Measurements from ENCODE around the gene ITGB4.
A peak's percentile ranks its signal among the peaks of the same experiment; 100 is the strongest.

The ITGB4 gene

DNA sequence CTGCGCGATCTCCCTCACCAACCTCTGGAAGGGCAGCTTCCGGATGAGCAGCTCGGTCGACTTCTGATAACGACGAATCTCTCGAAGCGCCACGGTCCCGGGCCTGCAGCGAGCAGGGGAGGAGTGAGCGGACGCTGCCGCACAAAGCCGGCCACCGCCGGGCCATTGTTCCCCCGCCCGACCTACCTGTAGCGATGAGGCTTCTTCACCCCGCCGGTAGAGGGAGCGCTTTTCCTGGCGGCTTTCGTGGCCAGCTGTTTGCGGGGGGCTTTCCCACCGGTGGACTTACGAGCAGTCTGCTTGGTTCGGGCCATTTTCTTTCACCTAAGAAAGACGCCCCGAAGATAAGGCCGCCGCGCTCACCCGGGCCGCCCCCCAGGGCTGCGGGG is 57.6 kb downstream of the ITGB4 start:
- H3K27me3 ChIP-seq: no peaks in the 10 kb centered on the region
- no peaks in the 10 kb centered on the region for H3K9me3 ChIP-seq
- no peak for DNase-seq
- peak overlapping the region; percentile 82 for H3K4me3 ChIP-seq (ENCODE audit: low read depth, low read length)
- peaks cover 46% of the 10 kb centered on the region for H3K36me3 ChIP-seq
- TF ChIP-seq, protein P1, sequence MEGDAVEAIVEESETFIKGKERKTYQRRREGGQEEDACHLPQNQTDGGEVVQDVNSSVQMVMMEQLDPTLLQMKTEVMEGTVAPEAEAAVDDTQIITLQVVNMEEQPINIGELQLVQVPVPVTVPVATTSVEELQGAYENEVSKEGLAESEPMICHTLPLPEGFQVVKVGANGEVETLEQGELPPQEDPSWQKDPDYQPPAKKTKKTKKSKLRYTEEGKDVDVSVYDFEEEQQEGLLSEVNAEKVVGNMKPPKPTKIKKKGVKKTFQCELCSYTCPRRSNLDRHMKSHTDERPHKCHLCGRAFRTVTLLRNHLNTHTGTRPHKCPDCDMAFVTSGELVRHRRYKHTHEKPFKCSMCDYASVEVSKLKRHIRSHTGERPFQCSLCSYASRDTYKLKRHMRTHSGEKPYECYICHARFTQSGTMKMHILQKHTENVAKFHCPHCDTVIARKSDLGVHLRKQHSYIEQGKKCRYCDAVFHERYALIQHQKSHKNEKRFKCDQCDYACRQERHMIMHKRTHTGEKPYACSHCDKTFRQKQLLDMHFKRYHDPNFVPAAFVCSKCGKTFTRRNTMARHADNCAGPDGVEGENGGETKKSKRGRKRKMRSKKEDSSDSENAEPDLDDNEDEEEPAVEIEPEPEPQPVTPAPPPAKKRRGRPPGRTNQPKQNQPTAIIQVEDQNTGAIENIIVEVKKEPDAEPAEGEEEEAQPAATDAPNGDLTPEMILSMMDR (IDR thresholded peaks at IDR 0.05; ENCODE audit: low read depth, low read length): peak; percentile 59
- peaks cover 10% of the 10 kb centered on the region for H3K4me1 ChIP-seq

DNA sequence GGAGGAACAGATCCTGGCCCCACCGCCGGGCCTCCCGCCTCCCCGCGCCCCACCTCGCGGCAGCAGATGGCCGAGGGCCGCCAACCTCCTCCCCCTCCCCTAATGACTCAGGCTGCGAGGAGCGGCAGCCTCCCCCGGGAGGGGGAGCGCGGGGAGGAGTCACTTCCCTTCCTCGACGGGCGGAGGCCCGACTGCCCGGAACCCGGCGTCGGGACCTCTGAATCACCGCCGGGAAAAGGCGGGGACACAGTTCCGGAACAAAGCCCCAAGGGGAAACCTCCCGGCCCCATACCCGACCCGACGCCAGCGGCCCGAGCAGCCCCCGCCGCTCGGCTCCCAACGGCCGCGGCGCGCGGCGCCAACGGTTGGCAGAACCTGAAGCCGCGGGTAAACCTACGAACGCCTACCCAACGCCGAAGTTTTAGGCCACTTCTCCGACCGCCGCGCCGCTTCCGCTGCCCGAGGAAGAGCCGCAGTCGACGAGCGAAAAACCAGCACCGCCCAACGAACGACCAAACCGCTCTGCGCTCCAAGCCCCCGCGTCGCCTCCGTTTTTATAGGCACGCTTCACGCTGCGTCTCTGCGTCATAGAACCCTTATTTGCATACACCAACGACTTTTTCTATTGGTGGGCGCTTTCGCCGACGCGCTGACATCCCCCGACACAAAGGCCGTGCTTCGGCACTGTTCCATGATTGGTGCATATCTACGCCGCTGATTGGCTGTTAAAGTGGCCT is 58.2 kb downstream of the ITGB4 start:
- Histone ChIP-seq H3K27me3 (no peaks in the 10 kb centered on the region), H3K36me3 (peaks cover 46% of the 10 kb centered on the region), H3K9me3 (no peaks in the 10 kb centered on the region), H3K4me1 (peaks cover 10% of the 10 kb centered on the region), H3K4me3 (ENCODE audit: low read depth, low read length) (peak overlapping the region; percentile 82)
- TF ChIP-seq, protein P1 (IDR thresholded peaks at IDR 0.05; ENCODE audit: low read depth, low read length): no peak
- DNase-seq: peak; percentile 97

DNA sequence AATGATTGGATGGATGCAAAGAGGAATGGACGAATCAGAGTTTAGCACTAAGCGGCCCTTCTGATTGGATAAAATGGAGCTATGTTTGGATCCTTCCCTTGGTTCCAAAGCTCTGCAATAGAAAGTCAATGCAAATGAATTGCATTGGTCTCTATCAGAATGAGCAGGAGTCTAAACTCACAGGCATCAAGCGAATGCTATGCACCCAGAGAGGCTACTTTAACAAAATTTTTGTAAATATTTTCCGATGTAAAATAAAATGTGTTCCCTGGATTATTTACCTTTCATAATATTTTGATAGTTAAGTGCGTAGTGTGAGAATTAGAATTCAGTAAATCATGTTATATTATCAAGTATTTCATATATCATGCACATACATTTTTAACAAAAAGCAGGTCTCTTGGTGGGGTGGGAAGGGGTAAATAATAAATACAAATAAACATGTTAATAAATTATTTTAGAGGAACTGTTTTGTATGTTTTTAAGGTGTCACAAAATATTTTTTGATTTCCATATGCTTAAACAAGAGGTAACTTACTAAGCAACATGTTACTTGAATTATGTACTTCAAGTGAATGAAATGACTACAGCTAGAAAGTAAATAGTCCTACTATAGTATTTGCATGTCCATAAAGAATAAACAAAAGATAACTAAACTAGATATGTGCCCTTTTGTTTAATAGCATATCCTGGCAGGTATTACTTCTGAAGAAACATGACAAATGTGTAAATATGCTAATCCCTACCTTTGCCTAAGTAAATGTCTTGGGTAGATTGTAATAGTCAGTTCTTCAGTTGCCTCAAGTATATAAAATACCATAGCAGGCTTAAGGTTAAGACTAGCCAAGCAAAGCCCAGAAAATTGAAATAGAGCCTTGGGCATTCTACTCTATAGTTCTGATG is 59.0 kb downstream of the ITGB4 start:
- TF ChIP-seq, protein P1 (IDR thresholded peaks at IDR 0.05; ENCODE audit: low read depth, low read length): no peak

DNA sequence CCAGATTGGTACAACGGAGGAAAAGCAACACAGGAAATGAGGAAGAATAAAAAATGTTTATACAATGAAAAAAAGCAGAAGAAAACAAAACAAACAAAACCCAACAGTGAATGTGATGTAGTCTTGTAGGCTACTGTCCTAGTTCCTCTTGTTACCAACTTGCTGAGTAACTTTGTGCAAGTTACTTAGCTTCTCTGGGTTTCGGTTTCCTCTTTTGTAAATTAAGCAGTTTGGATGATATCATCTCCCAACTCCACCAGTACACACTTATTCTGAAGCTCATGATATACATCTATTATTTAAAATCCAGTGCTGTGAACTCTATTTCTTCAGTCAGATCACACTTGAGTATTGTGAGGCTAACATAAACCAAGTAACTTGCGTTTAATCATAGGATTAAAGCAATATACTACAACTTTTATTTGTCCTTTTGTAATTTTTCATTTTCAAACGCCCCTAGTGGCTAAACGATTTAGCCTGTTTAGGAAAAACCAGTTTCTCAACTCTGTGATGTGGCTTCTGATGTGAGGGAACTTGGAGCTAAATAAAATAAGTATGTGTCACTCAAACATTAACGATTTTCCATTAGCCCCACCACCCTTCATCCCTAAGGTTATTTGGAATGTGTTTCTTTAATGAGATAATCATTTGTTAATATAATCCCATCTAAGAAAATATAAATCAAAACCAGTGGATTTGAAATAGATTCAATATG is 62.0 kb downstream of the ITGB4 start:
- H3K4me1 ChIP-seq: peaks cover 9% of the 10 kb centered on the region
- H3K9me3 ChIP-seq: no peaks in the 10 kb centered on the region
- H3K36me3 ChIP-seq: peaks cover 25% of the 10 kb centered on the region
- no peak overlapping the region for H3K4me3 ChIP-seq (ENCODE audit: low read depth, low read length)
- no peak for DNase-seq
- H3K27me3 ChIP-seq: no peaks in the 10 kb centered on the region
- TF ChIP-seq, protein P1 (IDR thresholded peaks at IDR 0.05; ENCODE audit: low read depth, low read length): peak; percentile 67

More for the DNA sequence above, 59.0 kb downstream of the ITGB4 start:
- Histone ChIP-seq H3K27me3 (no peaks in the 10 kb centered on the region), H3K36me3 (peaks cover 39% of the 10 kb centered on the region), H3K9me3 (no peaks in the 10 kb centered on the region), H3K4me1 (peaks cover 11% of the 10 kb centered on the region), H3K4me3 (ENCODE audit: low read depth, low read length) (no peak overlapping the region)
- no peak for DNase-seq

DNA sequence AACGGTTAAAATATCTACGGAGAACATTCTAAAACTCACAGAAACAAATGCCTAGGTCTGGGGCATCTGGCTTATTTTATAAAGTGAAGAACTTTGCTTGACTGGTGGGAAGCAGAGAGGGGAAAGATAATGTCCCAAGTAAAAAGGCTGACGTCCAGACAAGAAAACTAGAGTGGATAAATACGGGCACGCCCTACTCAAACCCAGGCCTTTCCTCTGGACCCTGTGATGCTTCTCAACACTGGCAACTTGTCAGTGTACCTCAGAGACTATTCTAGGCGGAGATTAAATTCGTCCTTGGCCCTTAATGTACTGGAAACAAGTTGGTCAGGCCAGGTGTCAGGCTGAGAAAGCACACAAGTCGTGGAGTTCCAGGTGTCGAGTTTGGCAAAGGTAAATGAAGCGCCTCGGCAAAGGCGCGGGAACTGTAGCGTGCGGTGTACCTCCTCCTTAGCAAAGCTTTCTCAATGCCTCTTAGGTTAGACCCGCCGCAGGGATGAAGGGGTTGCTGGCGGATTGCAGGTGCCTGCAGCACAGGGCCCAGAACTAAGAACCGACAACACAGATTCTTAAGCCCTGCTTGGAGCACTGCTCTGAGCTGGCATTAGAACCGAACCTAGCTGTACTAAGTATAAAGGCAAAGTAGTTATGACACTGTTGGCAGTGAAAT is 62.7 kb downstream of the ITGB4 start:
- Histone ChIP-seq H3K4me1 (peaks cover 9% of the 10 kb centered on the region), H3K9me3 (no peaks in the 10 kb centered on the region), H3K27me3 (no peaks in the 10 kb centered on the region), H3K36me3 (peaks cover 18% of the 10 kb centered on the region), H3K4me3 (ENCODE audit: low read depth, low read length) (peak overlapping the region; percentile 79)
- DNase-seq: no peak
- TF ChIP-seq, protein P1 (IDR thresholded peaks at IDR 0.05; ENCODE audit: low read depth, low read length): no peak
